ENCODE data around the gene MCM3AP.

The MCM3AP gene

GRCh38 chr21:46195595-46196195 is 89.7 kb downstream of the MCM3AP start:
- no peak for DNase-seq (ENCODE audit: low spot score in 2 of 2)
- H3K27ac Mint-ChIP-seq = no peak overlapping the region
- no peaks in the 10 kb centered on the region for H3K4me1 Mint-ChIP-seq

GRCh38 chr21:46194374-46195334 is 90.8 kb downstream of the MCM3AP start:
- Mint-ChIP-seq H3K36me3 (peaks cover 26% of the 10 kb centered on the region), H3K4me3 (no peak overlapping the region), H3K9me3 (no peaks in the 10 kb centered on the region), H3K27me3 (no peaks in the 10 kb centered on the region), H3K4me1 (no peaks in the 10 kb centered on the region), H3K27ac (no peak overlapping the region)
- DNase-seq (ENCODE audit: low spot score in 2 of 2) = no peak
- ATAC-seq (ENCODE audit: low read depth) = no peak

More at GRCh38 chr21:46195595-46196195, 89.7 kb downstream of the MCM3AP start:
- Mint-ChIP-seq H3K36me3 (peaks cover 32% of the 10 kb centered on the region), H3K4me3 (no peak overlapping the region), H3K9me3 (no peaks in the 10 kb centered on the region), H3K27me3 (no peaks in the 10 kb centered on the region)
- no peak for ATAC-seq (ENCODE audit: low read depth)

DNA sequence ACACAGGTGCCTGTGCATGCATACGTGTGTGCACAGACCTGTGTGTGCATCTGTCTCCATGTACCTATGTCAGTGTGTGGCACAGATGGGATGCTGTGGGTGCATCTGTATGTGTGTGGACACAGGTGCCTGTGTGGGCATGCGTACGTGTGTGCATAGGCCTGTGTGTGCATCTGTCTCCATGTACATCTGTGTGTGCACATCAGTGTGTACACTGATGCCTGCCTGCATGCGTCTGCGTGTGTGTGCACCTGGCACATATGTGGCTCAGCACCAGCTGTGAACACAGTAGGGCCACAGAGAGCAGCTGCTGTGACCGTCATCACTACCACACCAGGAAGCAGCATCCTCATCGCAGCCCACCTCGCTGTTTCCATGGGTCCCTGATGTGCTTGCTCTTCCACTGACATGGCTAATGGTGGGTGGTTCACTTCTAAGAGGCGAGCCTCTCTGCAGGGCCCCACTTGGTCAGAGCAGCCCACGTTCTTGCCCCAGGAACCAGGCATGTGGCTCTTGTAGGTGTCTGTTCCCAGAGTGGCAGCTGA is 91.5 kb downstream of the MCM3AP start:
- no peak for ATAC-seq (ENCODE audit: low read depth)
- Mint-ChIP-seq H3K4me1 (no peaks in the 10 kb centered on the region), H3K9me3 (no peaks in the 10 kb centered on the region), H3K27ac (no peak overlapping the region), H3K4me3 (no peak overlapping the region), H3K27me3 (no peaks in the 10 kb centered on the region), H3K36me3 (peaks cover 19% of the 10 kb centered on the region)
- DNase-seq (ENCODE audit: low spot score in 2 of 2) = no peak

GRCh38 chr21:46191686-46192575 is 93.5 kb downstream of the MCM3AP start:
- H3K27ac Mint-ChIP-seq = no peak overlapping the region
- H3K36me3 Mint-ChIP-seq = peaks cover 11% of the 10 kb centered on the region
- no peaks in the 10 kb centered on the region for H3K4me1 Mint-ChIP-seq
- ATAC-seq (ENCODE audit: low read depth) = no peak
- no peaks in the 10 kb centered on the region for H3K27me3 Mint-ChIP-seq
- no peak overlapping the region for H3K4me3 Mint-ChIP-seq
- H3K9me3 Mint-ChIP-seq = no peaks in the 10 kb centered on the region
- DNase-seq (ENCODE audit: low spot score in 2 of 2) = no peak

GRCh38 chr21:46191257-46191685 is 94.1 kb downstream of the MCM3AP start:
- Mint-ChIP-seq H3K27ac (no peak overlapping the region), H3K9me3 (no peaks in the 10 kb centered on the region), H3K4me3 (no peak overlapping the region), H3K4me1 (no peaks in the 10 kb centered on the region), H3K36me3 (peaks cover 7% of the 10 kb centered on the region), H3K27me3 (no peaks in the 10 kb centered on the region)
- no peak for ATAC-seq (ENCODE audit: low read depth)
- no peak for DNase-seq (ENCODE audit: low spot score in 2 of 2)

DNA sequence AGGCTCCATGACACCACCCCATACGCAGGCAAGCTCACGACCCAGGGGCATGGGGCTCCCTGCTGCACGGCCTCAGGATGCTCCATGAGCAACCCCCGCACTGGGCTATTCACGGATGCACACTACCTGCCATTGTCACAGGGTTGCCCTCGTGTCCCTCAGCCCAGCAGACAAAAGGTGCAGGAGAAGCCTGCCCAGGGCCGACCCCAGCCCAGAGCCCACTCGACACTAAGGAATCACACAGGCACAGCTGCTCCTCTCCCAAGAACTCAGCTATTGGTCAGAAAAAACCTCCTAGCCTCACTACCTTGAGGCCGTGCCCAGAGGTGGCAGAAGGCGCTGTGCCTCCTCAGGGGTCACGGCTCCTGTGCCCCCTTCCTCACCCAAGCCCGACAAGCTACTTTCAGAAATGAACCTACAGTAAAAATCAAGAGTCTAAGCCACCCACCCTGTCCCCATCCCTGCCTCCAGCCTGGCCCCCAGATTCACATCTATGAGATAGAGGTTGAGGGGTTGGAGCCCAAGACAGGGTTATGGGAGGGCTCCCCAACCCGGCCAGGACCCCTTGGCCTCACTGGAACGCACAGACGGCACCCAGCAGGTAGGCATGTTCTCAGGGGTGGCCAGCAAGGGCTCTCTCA is 94.8 kb downstream of the MCM3AP start:
- ATAC-seq (ENCODE audit: low read depth) (no peak), DNase-seq (ENCODE audit: low spot score in 2 of 2) (no peak)
- H3K27ac Mint-ChIP-seq = no peak overlapping the region
- no peaks in the 10 kb centered on the region for H3K27me3 Mint-ChIP-seq
- no peak overlapping the region for H3K4me3 Mint-ChIP-seq
- H3K9me3 Mint-ChIP-seq = no peaks in the 10 kb centered on the region
- H3K4me1 Mint-ChIP-seq = no peaks in the 10 kb centered on the region
- H3K36me3 Mint-ChIP-seq = peaks cover 5% of the 10 kb centered on the region

DNA sequence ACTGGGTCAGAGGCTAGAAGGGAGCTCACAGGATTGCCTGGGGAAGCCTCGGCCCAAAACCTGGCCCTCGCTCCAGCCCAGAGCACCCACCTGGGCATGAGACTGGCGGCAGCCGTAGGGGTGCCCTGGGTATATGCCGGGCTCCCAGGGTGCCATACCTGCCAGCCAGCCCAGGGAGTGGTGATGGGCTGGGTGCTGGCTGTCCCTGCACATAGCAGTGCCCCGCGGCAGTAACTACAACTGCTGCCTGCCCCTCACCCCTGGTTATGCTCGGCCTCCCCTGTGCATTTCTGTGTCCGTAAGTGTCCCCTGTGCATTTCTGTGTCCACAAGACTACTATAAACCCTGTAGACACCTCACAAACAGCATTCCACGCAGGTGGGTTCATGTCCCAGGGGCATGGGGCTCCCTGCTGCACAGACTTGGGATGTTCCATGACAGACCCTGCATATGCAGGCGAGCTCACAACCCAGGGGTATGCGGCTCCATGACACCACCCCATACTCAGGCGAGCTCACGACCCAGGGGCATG is 95.4 kb downstream of the MCM3AP start:
- Mint-ChIP-seq H3K27ac (no peak overlapping the region), H3K9me3 (no peaks in the 10 kb centered on the region), H3K36me3 (peaks cover 3% of the 10 kb centered on the region), H3K4me3 (no peak overlapping the region), H3K4me1 (no peaks in the 10 kb centered on the region), H3K27me3 (no peaks in the 10 kb centered on the region)
- DNase-seq (ENCODE audit: low spot score in 2 of 2) (no peak), ATAC-seq (ENCODE audit: low read depth) (no peak)

DNA sequence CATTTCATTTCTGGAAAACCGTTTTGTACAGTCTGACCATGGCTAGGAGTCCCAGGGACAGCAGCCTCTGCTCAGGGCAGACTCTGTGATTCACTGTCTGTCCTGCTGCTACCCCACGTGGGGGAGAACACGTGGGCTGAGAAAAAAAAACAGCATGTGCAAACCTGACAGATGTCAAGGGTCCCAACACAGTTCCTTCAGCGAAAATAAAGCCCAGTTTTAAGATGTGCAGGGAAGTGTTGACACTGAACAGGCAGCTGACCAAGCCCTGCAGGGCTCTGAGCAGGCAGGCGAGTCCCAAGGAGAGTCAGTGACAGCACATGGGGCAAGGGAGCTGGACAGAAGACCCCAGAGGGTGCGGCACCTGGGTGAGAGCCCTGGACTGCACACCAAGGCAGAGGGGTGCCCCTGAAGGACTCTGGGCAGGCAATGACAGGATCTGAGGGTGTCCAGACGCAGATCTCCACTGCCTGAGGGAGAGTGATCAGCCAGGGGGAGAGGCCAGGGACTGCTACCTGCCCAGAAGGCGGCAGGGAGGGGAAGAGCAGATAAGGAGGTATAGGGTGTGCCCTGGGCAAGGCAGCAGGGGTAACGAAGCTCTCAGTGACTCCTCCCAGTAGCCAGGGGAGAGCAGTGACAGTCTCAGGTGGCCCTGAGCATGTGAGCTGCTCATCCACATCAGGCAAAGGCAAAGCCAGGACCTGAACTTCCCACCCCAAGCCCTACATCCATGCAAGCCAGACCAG is 96.0 kb downstream of the MCM3AP start:
- H3K27ac Mint-ChIP-seq = no peak overlapping the region
- peaks cover 2% of the 10 kb centered on the region for H3K36me3 Mint-ChIP-seq
- DNase-seq (ENCODE audit: low spot score in 2 of 2) (no peak), ATAC-seq (ENCODE audit: low read depth) (no peak)
- no peak overlapping the region for H3K4me3 Mint-ChIP-seq
- no peaks in the 10 kb centered on the region for H3K4me1 Mint-ChIP-seq
- no peaks in the 10 kb centered on the region for H3K27me3 Mint-ChIP-seq
- H3K9me3 Mint-ChIP-seq = no peaks in the 10 kb centered on the region

DNA sequence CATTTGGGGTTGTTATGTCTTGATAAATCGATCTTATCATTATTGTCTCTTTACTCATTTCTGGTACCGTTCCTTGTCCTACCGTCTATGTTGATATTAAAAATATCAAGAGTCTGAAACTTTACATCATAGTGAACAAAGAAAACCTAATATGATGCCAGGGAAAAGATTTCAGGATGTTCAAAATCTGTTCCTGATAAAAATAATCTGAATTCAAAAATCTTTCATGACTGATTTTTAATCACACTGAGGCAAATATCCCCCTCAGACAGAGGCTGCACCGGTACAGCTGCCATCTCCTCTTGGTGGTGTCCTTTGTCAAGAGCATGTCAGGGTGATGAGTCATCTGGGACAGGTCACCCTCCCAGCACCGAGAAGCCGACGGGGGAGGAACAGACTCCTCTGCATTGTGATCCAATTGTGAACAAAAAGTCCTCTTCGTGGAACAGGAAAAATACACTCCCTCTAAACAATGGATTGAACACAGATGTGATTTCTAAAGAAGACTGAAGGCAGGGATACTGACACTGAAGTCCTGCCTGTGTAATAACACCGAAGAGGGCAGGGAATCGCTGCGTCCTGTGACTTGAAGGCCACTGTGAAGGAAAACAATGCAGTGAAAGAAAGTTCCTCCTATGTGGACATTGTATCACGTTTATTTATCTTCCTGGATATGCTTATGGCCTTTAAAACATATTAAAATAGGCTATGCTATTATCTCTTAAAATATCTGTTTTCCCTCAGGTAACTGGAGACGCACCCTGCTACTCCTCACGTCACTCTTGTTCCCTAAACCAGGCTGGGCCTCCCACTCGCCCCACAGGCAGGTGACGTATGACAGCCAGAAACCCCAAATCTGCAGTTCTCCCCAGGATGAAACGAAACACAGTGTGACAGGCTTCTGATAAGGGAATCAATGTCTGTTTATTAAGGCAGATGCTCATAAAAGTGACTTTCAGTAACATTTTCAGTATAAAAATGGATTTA is 96.9 kb downstream of the MCM3AP start:
- no peak overlapping the region for H3K27ac Mint-ChIP-seq
- no peak for DNase-seq (ENCODE audit: low spot score in 2 of 2)
- no peaks in the 10 kb centered on the region for H3K27me3 Mint-ChIP-seq
- H3K4me3 Mint-ChIP-seq = no peak overlapping the region
- H3K4me1 Mint-ChIP-seq = no peaks in the 10 kb centered on the region
- no peak for ATAC-seq (ENCODE audit: low read depth)
- H3K36me3 Mint-ChIP-seq = no peaks in the 10 kb centered on the region
- no peaks in the 10 kb centered on the region for H3K9me3 Mint-ChIP-seq

- Mint-ChIP-seq H3K9me3 (no peaks in the 10 kb centered on the region), H3K4me3 (no peak overlapping the region), H3K36me3 (no peaks in the 10 kb centered on the region), H3K27ac (no peak overlapping the region), H3K4me1 (no peaks in the 10 kb centered on the region), H3K27me3 (no peaks in the 10 kb centered on the region)
- DNase-seq (ENCODE audit: low spot score in 2 of 2) = no peak
- ATAC-seq (ENCODE audit: low read depth) = no peak
Measured at GRCh38 chr21:46187814-46188213, 97.6 kb downstream of the MCM3AP start.

- ATAC-seq (ENCODE audit: low read depth) (no peak), DNase-seq (ENCODE audit: low spot score in 2 of 2) (no peak)
- Mint-ChIP-seq H3K9me3 (no peaks in the 10 kb centered on the region), H3K4me1 (no peaks in the 10 kb centered on the region), H3K4me3 (no peak overlapping the region), H3K27me3 (no peaks in the 10 kb centered on the region), H3K36me3 (no peaks in the 10 kb centered on the region), H3K27ac (no peak overlapping the region)
Measured at GRCh38 chr21:46187261-46187660, 98.2 kb downstream of the MCM3AP start.

DNA sequence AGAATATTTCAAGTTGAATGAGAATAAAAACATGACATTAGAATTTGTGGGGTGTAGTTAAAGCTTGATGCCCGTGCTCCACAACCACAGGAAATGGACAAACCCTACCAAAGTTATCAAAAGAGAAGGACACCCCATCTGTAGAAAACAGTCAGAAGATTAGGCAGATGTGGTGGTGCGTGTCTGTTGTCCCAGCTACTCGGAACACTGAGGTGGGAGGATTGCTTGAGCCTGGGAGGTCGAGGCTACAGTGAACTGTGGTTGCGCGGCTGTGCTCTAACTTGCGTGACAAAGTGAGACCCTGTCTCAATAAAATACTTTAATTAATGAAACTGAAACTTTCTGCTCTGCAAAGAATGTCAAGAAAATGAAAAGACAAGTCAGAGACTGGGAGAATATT is 99.7 kb downstream of the MCM3AP start:
- H3K27ac Mint-ChIP-seq = no peak overlapping the region
- H3K36me3 Mint-ChIP-seq = no peaks in the 10 kb centered on the region
- H3K9me3 Mint-ChIP-seq = no peaks in the 10 kb centered on the region
- ATAC-seq (ENCODE audit: low read depth) (no peak), DNase-seq (ENCODE audit: low spot score in 2 of 2) (no peak)
- no peaks in the 10 kb centered on the region for H3K4me1 Mint-ChIP-seq
- H3K4me3 Mint-ChIP-seq = no peak overlapping the region
- H3K27me3 Mint-ChIP-seq = no peaks in the 10 kb centered on the region
